ENCODE data around the gene TIFAB. TPM values are rescaled to one million over a fixed set of nuclear protein-coding genes. Genes with fewer than 3 reads are reported as not detected.

TIFAB gene
- total RNA-seq, 1 donor from 2014 or later = not detected

DNA sequence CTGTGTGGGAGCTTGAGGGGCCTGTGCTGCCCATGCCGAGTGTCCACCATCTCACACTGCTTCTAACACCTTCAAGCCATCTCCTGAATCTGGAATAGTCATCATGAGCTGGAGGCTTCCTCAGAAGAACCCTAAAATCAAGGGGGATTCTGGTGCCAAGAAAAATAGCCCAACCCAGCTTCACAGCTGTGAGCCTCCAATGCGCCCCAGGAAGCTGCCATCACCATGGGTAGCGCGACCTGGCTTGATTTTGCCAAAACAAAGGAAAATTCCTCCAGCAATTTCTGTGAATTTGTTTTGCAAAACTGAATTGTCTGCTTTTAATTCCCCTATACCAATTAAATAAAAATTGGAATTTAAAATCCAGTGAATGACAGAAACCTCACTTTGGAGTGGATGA is 6.2 kb upstream of the TIFAB start:
- no peak for DNase-seq

GRCh38 chr5:135457424-135458071 is 5.4 kb upstream of the TIFAB start:
- peak; percentile 16 for DNase-seq

DNA sequence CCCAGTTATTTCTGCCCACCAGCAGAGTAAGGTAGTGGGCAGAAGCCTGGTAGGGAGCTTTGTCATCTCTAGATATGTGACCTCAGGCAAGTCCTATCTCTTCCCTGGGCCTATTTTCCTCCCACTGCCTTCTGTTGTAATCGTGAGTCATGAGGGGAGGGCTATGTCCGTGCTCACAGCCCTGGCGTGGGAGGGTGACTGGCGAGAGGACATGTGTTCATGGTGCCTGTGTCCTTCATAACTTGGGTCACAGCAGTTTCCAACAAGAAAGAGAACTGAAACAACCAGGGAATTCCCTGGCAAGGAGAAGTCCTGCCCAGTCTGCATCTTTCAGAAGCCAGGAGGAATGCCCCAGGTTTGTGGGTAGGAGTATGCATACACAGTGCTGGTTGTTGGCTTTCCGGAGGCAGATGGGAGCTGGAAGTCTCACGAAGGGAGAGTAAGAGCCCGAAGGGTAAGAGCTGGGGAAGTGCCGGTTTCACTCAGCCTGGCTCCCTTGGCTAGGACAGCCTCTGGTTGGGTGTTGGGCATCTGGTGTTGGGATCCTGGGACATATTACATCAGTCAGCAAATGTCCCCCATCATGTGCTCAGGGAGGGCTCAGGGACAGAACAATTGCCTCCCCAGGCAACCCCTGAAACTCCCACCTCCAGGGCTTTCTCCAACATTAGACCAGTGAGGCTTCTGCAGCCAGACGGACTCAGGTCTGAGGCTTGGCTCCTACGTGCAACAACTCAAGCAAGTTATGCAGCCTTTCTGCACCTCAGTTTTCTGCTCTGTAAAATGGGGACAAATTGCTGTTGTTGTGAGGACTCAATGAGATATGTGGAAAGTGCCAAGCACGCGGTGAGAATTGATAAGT is 4.3 kb upstream of the TIFAB start:
- DNase-seq = no peak

DNA sequence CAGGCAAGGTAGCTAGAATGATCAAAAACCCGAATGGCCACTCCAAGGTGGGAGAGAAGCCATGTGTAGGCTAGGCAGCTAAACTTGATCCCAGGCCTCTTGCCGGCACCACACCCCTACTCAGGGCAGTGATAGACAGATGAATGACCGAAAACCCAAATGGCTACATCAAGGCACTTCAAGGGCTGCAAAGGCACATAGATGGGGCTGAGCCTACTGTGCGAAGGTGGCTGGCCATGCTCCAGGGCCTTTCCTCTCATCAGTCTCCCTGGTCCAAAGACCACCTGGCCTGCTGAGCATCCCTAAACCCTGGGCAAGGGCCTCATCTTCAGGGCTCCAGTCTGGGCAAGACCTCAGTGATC is 3.7 kb upstream of the TIFAB start:
- DNase-seq = no peak

- no peak for DNase-seq
Measured at GRCh38 chr5:135454946-135455345, 2.8 kb upstream of the TIFAB start.

DNA sequence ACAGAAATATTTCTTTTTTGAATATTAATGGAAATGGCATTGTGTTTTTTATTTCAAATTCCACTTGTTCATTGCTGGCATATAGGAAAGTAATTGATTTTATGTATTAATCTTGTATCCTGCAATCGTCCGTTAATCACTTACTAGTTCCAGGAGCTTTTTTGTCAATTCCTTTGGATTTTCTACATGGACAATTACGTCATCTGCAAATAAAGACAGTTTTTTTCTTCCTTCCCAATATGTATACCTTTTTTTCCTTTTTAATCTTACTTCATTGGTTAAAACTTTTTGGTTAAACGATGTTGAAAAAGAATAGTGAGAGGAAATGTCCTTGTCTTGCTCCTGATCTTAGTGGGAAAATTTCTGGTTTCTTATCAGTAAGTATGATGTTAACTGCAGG is 1.5 kb upstream of the TIFAB start:
- DNase-seq = no peak

DNA sequence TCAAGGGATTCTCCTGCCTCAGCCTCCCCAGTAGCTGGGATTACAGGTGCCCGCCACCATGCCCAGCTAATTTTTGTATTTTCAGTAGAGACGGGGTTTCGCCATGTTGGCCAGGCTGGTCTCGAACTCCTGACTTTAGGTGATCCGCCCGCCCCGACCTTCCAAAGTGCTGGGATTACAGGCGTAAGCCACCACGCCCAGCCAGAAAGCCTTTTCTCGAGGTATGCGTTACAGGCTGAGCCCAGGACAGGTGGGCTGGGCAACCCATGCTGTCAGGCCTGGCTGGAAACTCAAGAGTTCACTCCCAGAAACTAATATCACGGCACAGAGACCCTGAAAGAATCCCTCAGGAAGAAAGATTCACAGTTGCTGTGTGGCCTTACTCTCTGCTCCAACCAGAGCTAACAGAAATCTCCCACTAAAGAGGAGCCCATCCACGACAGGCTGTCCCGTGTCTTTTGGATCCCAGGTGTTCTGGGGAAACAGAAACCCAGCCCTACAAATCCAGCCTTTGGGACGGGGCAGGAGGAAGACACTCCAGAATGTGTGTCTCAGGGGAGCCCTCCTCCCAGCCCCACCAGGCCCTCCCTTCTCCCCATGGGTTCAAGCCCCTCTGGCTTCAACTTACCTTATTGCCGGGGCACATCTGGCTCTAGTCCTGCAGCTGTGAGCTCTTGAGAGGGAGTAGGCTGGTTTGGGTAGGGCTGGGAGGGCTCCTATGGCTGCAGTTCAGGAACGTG is 400 bp downstream of the TIFAB start:
- DNase-seq = no peak

DNA sequence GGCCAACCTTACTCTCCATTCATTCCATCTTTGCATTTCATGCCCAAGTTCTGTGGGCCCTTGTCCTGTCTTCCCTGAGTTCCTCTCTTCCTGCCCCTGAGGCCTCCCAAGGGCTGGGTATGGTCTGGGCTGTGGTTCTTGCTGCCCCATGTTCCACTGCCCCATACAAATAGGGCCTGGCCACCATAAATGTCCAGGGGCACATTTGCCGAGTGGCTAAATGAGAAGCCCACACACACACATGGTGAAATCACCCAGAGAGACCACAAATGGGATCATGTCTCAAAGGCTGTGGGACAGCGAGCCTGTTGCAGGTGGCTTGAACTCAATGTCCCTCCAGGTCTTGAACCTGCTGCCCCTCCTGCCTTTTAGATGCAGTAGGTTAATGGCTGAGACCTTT is 1.2 kb downstream of the TIFAB start:
- DNase-seq = no peak

DNA sequence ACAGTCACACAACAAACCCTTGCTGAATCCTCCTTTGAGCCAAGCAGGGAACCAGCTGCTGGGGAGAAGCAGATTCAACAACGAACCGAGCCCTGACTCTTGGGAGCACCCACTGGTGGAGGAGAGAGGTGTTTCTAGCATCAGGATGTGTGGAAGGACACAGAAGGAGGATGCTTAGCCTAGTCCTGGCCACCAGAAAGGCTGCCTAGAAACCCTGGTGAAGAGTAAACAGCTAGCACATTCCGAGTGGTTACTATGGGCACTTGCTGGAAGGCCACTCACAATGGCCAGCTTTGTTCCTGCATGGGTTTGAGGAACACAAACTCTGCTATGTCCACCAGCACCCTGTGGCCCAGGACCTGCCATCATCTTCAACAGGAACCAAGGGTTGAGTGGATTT is 1.8 kb downstream of the TIFAB start:
- no peak for DNase-seq

DNA sequence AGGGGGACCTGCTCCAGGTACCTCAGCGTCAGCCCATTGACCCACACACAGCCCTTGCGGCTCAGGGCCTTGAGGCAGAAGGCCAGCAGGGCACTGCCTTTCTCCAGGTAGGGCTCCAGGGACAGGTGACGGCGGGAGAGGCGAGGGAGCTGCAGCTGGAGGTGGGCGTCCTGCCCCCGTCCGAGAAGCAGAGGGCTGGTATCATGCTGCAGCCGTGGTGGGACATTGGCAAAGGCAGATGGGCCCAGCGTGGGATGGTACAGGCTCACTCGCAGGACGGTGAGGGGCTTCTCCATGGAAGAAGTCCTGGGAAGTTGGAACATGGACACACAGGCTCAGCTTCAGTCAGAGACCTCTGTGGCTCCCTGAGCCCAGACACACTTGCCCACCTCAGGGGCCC is 2.5 kb downstream of the TIFAB start:
- DNase-seq = no peak

DNA sequence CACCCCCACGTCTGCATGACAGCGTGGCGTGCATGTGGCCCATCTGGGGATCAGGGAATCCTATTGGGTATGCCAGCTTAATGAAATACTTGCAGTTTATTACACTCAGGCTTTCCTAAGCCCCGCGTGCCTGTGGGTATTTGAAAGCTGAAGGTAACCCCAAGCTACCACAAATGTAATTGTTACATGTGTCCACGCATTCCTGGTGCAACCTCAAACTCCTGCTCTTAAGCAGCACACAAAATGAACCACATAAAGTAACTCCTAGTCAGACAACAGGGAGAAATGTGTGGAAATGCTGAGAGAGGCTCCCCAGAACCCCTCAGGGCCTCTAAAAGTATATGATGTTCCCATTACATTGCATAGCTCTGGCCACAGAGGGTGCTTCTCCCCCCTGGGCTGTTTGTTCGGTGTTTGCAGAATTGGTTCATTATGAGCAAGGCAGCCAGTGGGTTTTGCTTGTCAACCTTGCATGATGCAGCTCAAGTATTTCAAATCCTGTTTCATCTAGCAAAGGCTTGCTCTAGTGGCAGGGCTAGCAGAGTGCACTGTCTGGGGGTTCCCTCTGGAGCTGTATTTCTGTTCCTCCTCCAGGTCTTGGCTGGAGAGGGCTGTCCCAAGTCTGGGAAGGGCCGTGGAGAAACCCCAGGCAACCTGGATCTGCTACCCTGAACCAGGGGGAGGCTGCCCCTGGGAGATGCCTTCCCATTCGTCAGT is 3.2 kb downstream of the TIFAB start:
- DNase-seq = no peak

DNA sequence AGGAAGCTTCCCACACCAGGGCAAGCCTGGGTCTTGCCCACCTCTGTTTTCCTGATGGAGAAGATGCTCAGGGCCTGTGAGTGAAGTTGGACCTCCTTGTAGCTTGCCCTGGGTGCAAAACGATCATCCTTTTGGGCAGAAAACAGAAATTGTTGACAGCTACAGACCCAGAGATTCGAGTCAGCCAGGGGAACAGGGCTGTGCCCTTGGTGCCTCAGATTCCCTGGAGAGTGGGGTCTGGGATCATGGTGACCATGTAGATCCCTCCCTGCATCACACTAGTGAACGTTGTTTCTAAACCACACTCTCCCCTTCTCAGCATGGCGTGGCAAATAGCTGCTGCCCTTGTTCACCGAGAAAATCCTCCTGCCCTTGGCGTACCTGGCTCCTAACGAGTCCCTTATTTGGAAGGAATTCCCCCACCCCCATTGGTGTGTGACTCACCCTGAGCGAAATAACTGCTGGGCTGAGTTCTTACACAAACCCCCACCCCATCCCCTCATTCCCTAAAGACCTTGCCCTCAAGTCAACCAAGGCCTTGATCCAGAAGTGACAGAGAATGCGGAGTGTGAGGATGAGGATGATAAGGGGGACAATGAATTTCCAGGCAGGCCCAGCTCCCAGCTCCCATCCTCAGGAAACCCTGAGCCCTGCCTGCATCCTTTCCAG is 3.9 kb downstream of the TIFAB start:
- DNase-seq = no peak

DNA sequence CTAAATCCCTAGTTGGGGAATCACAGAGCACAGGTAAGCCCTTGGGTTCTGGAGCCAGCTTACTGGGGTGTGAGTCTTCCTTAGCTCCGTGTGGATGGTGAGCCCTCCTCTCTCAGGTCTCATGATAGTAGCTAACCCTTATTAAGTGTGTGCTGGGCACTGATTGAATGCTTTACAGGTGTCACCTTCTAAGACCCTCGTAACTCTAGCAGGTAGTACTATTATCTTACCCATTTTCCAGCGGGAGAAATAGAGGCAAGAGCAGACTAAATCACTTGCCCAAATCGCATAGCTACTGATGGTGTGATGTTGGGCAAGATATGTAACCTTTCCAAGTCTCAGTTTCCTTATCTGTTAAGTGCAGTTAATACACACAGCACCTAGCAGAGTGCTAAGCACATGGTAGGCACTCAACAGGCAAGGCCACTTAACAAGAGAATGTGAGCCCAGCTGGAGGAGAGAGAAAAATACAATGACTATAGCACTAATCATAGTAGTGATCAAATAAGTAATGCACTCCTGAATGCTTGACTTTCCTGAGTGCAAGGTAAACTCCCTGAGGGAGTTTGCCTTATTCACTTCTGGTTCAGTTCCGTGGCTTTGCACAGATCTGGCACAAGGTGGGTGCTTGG is 4.7 kb downstream of the TIFAB start, which contains the start of gene DCANP1:
Gene DCANP1 (minus strand): TSS at position 51 of the 632 bp plus-strand sequence. CDS start 240 bp downstream, outside the sequence.
- no peak for DNase-seq

GRCh38 chr5:135446615-135447014 is 5.5 kb downstream of the TIFAB start:
- DNase-seq = no peak

DNA sequence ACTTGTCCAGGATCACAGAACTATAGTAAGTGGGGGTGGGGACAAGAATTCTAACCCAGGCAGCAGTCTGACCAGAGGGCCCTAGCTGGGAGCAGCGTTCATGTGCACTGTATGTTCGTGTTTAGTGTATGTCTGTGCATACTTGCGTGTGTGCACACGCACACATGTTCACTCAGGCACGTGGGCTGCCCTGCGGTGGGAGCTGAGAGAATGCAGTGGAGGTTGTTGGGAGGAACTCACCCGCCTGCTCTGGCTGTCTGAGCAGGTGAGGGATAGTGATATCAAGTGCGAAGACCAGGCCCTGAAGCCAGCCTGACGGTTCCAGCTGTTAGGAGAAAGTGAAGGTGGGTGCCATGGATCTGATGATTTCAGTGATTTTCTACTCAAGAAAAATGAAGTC is 5.9 kb downstream of the TIFAB start:
- DNase-seq = no peak

GRCh38 chr5:135445306-135445985 is 6.7 kb downstream of the TIFAB start:
- no peak for DNase-seq

- no peak for DNase-seq
Measured at GRCh38 chr5:135444881-135445280, 7.3 kb downstream of the TIFAB start.

- DNase-seq = no peak
Measured at GRCh38 chr5:135444360-135444759, 7.8 kb downstream of the TIFAB start.

GRCh38 chr5:135443161-135443960 is 8.8 kb downstream of the TIFAB start:
- DNase-seq = no peak

Measured in occipital lobe (tissue), 2 donors.